SK-N-SH (cell line): ENCODE results near the gene JAZF1. TPM values are rescaled to one million over a fixed set of nuclear protein-coding genes. Genes with fewer than 3 reads are reported as not detected.

Experiments used
- CTCF ChIA-PET: fragments of 300-600, 350-600 bp; formaldehyde crosslinking; extraction: SDS; loops from one replicate; lab custom pipeline; 2021; lab: Yijun Ruan, JAX
- POLR2A ChIA-PET: fragments of 350-600 bp; sonication (Branson Sonifier 250); formaldehyde crosslinking; extraction: SDS; loops from one replicate; lab custom pipeline; 2020; ENCODE audit warnings: antibody characterized with exemption, inconsistent platforms; lab: Yijun Ruan, JAX
- DNase-seq: peaks from one replicate; pipeline ENCODE4 v3.0.0; 2012
- H2AFZ ChIP-seq: fragments of 200-600 bp; sonication (generic); 2 replicates; pipeline ENCODE4 v1.8.1; 2016; ENCODE audit warnings: antibody characterized with exemption, mild to moderate bottlenecking, low read depth
- H3F3A ChIP-seq: fragments of 200-600 bp; sonication (generic); replicated peaks from 2 replicates; pipeline ENCODE3; 2016; ENCODE audit warnings: antibody characterized with exemption, mild to moderate bottlenecking; ENCODE audit not compliant: insufficient read depth
- H3K27ac ChIP-seq, 2 experiments: fragments of 200-500 bp in 1 of 2; fragments of 200-600 bp in 1 of 2; sonication (Bioruptor generic) in 1 of 2; sonication (generic), shearing (Covaris generic) in 1 of 2; 2 replicates each; pipeline versions ENCODE4 v1.5.1 to v1.6.1; 2014 to 2016; ENCODE audit warnings: low read depth in 2 of 2, inconsistent platforms in 1 of 2, low read length in 1 of 2, mild to moderate bottlenecking in 1 of 2, mixed read lengths in 1 of 2
- H3K27me3 ChIP-seq: fragments of 200-600 bp; sonication (generic), shearing (Covaris generic); 2 replicates; pipeline ENCODE4 v1.6.1; 2016; ENCODE audit warnings: mixed run types; ENCODE audit not compliant: insufficient read depth
- H3K36me3 ChIP-seq, 2 experiments: fragments of 200-500 bp in 1 of 2; fragments of 200-600 bp in 1 of 2; sonication (Bioruptor generic) in 1 of 2; sonication (generic) in 1 of 2; replicated peaks in 1 of 2; 2 replicates each; pipeline versions ENCODE3 to v1.5.1; 2014 to 2016; ENCODE audit warnings: low read length in 1 of 2, mild to moderate bottlenecking in 1 of 2; ENCODE audit not compliant: insufficient read depth in 2 of 2, control insufficient read depth in 1 of 2
- H3K4me1 ChIP-seq, 2 experiments: fragments of 200-500 bp in 1 of 2; fragments of 200-600 bp in 1 of 2; sonication (Bioruptor generic) in 1 of 2; sonication (generic), shearing (Covaris generic) in 1 of 2; 2 replicates each; pipeline versions ENCODE4 v1.5.1 to v1.6.1; 2014 to 2016; ENCODE audit warnings: low read depth in 1 of 2, low read length in 1 of 2, mixed run types in 1 of 2; ENCODE audit not compliant: insufficient read depth in 2 of 2, control insufficient read depth in 1 of 2
- H3K4me2 ChIP-seq: fragments of 200-600 bp; sonication (generic), shearing (Covaris generic); 2 replicates; pipeline ENCODE4 v1.6.1; 2017; ENCODE audit warnings: mixed run types
- H3K4me3 ChIP-seq, 2 experiments: fragments of 200-500 bp in 1 of 2; fragments of 200-600 bp in 1 of 2; sonication (Bioruptor generic) in 1 of 2; sonication (generic), shearing (Covaris generic) in 1 of 2; 2 replicates each; pipeline versions ENCODE4 v1.5.1 to v1.8.1; 2014 to 2016; ENCODE audit warnings: low read depth in 2 of 2, inconsistent platforms in 1 of 2, low read length in 1 of 2, mild to moderate bottlenecking in 1 of 2, mixed read lengths in 1 of 2, moderate library complexity in 1 of 2
- H3K79me2 ChIP-seq: fragments of 200-600 bp; sonication (generic); 2 replicates; pipeline ENCODE4 v1.8.1; 2017; ENCODE audit warnings: mild to moderate bottlenecking; ENCODE audit not compliant: insufficient read depth
- H3K9ac ChIP-seq: fragments of 200-600 bp; sonication (generic); 2 replicates; pipeline ENCODE4 v1.6.1; 2017; ENCODE audit warnings: mixed run types
- H3K9me2 ChIP-seq: fragments of 200-600 bp; sonication (generic); 2 replicates; pipeline ENCODE4 v1.6.1; 2017; ENCODE audit warnings: mixed run types
- H3K9me3 ChIP-seq: fragments of 200-600 bp; sonication (generic); 2 replicates; pipeline ENCODE4 v1.6.1; 2017; ENCODE audit warnings: mixed run types, mild to moderate bottlenecking, moderate library complexity
- H4K20me1 ChIP-seq: fragments of 200-600 bp; sonication (generic); 2 replicates; pipeline ENCODE4 v1.6.1; 2017; ENCODE audit warnings: mild to moderate bottlenecking, mixed run types; ENCODE audit not compliant: insufficient read depth
- FOXM1 ChIP-seq: IDR thresholded peaks from 2 replicates; pipeline ENCODE4 v1.4.0; 2012; ENCODE audit warnings: low read depth, mild to moderate bottlenecking
- NRF1 ChIP-seq: IDR thresholded peaks from 2 replicates; pipeline ENCODE4 v1.6.1; 2012; ENCODE audit warnings: low read depth, mild to moderate bottlenecking, low read length
- TAF1 ChIP-seq: IDR thresholded peaks from 2 replicates; pipeline ENCODE4 v1.6.1; 2012; ENCODE audit warnings: low read depth, mild to moderate bottlenecking, low read length, moderate library complexity, borderline replicate concordance
- TCF12 ChIP-seq: IDR thresholded peaks from 2 replicates; pipeline ENCODE4 v1.4.0; 2012
- TEAD4 ChIP-seq: IDR thresholded peaks from 2 replicates; pipeline ENCODE4 v1.4.0; 2012; ENCODE audit warnings: mild to moderate bottlenecking, borderline replicate concordance; ENCODE audit not compliant: insufficient read depth
- WGBS: methylation state at CpG from one replicate; pipeline ENCODE4 v1.1.6; 2017; ENCODE audit warnings: low lambda C conversion rate; 5-methylcytosine and 5-hydroxymethylcytosine counted together
- polyA plus RNA-seq, 3 experiments: library from polyadenylated mRNA; depleted of rRNA; stranded (reverse); fragments of >200 nt; gene quantifications; 2 replicates each; pipeline ENCODE4 v1.2.3, GENCODE V29; 2012
- TF ChIP-seq, protein P1 (sequence below): IDR thresholded peaks from 2 replicates; pipeline ENCODE4; 2012
- TF ChIP-seq, protein P2 (sequence below): IDR thresholded peaks from 2 replicates; pipeline ENCODE4 v1.4.0; 2012; ENCODE audit warnings: low read depth, borderline replicate concordance
- TF ChIP-seq, protein P3 (sequence below): IDR thresholded peaks from 2 replicates; pipeline ENCODE4 v1.6.1; 2012; ENCODE audit warnings: mild to moderate bottlenecking, low read depth, low read length, moderate library complexity

JAZF1 gene
- polyA plus RNA-seq, 1 of the 3 experiments (the other 2 are of a cell fraction) = 1.7 TPM

DNA sequence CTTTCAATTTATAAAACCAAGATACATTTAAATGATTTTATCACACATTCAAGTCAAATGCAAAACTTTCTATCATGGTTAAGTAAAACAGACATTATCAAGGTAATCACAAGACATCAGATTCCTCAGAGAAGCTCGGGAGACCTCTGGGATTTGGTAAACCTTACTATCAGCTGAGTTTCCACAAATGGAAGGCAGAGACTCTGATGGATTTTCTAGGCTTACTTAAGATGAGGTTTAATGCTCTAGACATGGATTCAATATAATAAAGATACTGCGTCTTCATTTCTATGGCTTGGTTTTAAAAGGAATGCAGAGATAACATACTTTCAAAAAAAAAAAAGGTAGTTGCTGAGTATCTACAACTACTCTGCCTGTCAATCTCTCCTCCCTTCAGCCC, 171.7 kb downstream of the JAZF1 start:
- peaks cover 0 to 13% of the 10 kb centered on the region in 2 experiments; a peak in 1 of 4 replicates for H3K4me1 ChIP-seq
- no peak overlapping the region for H3K27ac ChIP-seq
- ChIA-PET POLR2A (no interaction called here), CTCF (interaction anchor here (1.0 to 6.2 kb wide), 4 partner anchors 12 to 829 kb away, joined by 3 to 44 read pairs (median 4); no protein-coding TSS in a partner anchor)
- H3K4me3 ChIP-seq = no peak overlapping the region
- WGBS = 65% methylated on average over 2 of the region's 2 CpGs
- H3K9me3 ChIP-seq = no peaks in the 10 kb centered on the region
- no peaks in the 10 kb centered on the region for H3K36me3 ChIP-seq
- H4K20me1 ChIP-seq = no peaks in the 10 kb centered on the region
- no peak overlapping the region for H3K4me2 ChIP-seq
- H3K79me2 ChIP-seq = no peaks in the 10 kb centered on the region
- no peaks in the 10 kb centered on the region for H3F3A ChIP-seq
- no peaks in the 10 kb centered on the region for H3K9me2 ChIP-seq
- H3K27me3 ChIP-seq = no peaks in the 10 kb centered on the region
- no peak overlapping the region for H3K9ac ChIP-seq
- TF ChIP-seq TAF1 = no peak
- TF ChIP-seq, all 33 proteins: peak for 0
- no peak overlapping the region for H2AFZ ChIP-seq
- no peak for DNase-seq

DNA sequence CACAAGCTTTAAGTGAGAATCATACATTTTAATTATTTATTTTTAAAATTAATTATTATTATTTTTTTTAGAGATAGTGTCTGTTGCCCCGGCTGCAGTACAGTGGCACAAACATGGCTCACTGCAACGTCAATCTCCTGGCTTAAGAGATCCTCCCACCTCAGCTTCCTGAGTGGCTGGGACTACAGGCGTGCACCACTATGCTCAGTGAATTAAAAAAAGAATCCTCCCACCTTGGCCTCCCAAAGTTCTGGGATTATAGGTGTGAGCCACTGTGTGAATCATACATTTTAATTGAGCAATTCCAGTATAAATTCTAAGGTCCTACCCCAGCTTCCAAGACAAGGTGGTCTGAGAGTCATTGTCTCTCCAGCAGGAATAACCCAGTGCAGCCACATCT, 172.4 kb downstream of the JAZF1 start:
- POLR2A ChIA-PET = no interaction called here
- CTCF ChIA-PET = interaction anchor here (0.7 to 6.2 kb wide), 4 partner anchors 13 to 828 kb away, joined by 3 to 44 read pairs (median 4); no protein-coding TSS in a partner anchor
- Histone ChIP-seq H3K9ac (no peak overlapping the region), H3K27ac (no peak overlapping the region), H3K9me2 (no peaks in the 10 kb centered on the region), H3K27me3 (no peaks in the 10 kb centered on the region), H3K4me1 (peaks cover 0 to 13% of the 10 kb centered on the region in 2 experiments; a peak in 1 of 4 replicates), H3K36me3 (no peaks in the 10 kb centered on the region), H3K4me2 (no peak overlapping the region), H3K4me3 (no peak overlapping the region), H4K20me1 (no peaks in the 10 kb centered on the region), H2AFZ (no peak overlapping the region), H3K79me2 (no peaks in the 10 kb centered on the region), H3F3A (no peaks in the 10 kb centered on the region), H3K9me3 (no peaks in the 10 kb centered on the region)
- WGBS = 81% methylated on average over 3 of the region's 3 CpGs
- TF ChIP-seq TCF12 (no peak), FOXM1 (no peak), TEAD4 (no peak), NRF1 (no peak)
- TF ChIP-seq, protein P1, sequence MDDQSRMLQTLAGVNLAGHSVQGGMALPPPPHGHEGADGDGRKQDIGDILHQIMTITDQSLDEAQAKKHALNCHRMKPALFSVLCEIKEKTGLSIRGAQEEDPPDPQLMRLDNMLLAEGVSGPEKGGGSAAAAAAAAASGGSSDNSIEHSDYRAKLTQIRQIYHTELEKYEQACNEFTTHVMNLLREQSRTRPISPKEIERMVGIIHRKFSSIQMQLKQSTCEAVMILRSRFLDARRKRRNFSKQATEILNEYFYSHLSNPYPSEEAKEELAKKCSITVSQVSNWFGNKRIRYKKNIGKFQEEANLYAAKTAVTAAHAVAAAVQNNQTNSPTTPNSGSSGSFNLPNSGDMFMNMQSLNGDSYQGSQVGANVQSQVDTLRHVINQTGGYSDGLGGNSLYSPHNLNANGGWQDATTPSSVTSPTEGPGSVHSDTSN = no peak
- TF ChIP-seq, protein P2, sequence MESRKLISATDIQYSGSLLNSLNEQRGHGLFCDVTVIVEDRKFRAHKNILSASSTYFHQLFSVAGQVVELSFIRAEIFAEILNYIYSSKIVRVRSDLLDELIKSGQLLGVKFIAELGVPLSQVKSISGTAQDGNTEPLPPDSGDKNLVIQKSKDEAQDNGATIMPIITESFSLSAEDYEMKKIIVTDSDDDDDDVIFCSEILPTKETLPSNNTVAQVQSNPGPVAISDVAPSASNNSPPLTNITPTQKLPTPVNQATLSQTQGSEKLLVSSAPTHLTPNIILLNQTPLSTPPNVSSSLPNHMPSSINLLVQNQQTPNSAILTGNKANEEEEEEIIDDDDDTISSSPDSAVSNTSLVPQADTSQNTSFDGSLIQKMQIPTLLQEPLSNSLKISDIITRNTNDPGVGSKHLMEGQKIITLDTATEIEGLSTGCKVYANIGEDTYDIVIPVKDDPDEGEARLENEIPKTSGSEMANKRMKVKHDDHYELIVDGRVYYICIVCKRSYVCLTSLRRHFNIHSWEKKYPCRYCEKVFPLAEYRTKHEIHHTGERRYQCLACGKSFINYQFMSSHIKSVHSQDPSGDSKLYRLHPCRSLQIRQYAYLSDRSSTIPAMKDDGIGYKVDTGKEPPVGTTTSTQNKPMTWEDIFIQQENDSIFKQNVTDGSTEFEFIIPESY = no peak
- TF ChIP-seq, protein P3, sequence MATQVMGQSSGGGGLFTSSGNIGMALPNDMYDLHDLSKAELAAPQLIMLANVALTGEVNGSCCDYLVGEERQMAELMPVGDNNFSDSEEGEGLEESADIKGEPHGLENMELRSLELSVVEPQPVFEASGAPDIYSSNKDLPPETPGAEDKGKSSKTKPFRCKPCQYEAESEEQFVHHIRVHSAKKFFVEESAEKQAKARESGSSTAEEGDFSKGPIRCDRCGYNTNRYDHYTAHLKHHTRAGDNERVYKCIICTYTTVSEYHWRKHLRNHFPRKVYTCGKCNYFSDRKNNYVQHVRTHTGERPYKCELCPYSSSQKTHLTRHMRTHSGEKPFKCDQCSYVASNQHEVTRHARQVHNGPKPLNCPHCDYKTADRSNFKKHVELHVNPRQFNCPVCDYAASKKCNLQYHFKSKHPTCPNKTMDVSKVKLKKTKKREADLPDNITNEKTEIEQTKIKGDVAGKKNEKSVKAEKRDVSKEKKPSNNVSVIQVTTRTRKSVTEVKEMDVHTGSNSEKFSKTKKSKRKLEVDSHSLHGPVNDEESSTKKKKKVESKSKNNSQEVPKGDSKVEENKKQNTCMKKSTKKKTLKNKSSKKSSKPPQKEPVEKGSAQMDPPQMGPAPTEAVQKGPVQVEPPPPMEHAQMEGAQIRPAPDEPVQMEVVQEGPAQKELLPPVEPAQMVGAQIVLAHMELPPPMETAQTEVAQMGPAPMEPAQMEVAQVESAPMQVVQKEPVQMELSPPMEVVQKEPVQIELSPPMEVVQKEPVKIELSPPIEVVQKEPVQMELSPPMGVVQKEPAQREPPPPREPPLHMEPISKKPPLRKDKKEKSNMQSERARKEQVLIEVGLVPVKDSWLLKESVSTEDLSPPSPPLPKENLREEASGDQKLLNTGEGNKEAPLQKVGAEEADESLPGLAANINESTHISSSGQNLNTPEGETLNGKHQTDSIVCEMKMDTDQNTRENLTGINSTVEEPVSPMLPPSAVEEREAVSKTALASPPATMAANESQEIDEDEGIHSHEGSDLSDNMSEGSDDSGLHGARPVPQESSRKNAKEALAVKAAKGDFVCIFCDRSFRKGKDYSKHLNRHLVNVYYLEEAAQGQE = no peak
- no peak for DNase-seq
